ENCODE results near the gene PPIL1. TPM values are rescaled to one million over a fixed set of nuclear protein-coding genes. Genes with fewer than 3 reads are reported as not detected.
A peak's percentile ranks its signal among the peaks of the same experiment; 100 is the strongest.

The PPIL1 gene
- total RNA-seq, 2 donors from 2014 or later, result 18.7 to 35.9 TPM

DNA sequence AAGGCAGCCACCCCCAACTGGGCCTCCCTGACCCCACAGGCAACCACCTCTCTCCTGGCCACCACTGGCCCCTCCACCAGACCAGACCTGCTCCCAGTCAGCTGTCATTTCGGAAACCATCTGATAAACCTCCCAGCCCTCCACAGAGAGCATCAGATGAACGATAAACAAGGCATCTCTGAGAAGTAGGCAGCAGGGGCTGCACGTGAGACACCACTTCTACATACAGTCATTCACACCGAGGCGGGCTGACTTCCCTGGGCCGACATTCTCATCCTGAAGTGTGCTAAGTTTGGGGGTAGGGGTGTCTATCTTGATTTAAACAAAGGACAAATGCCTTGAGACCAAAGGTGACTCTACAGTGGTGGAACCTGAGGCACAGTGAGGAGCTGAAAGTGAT lies 49.2 kb downstream of the PPIL1 start:
- Histone ChIP-seq H3K4me1 (replicated peaks) (peaks cover 4% of the 10 kb centered on the region), H3K36me3 (no peaks in the 10 kb centered on the region), H3K9me3 (no peaks in the 10 kb centered on the region), H3K27ac (no peak overlapping the region), H3K27me3 (replicated peaks; ENCODE audit: insufficient read depth) (no peaks in the 10 kb centered on the region), H3K4me3 (no peak overlapping the region)
- no peak for DNase-seq (ENCODE audit: low spot score)
- intact Hi-C loops (cut with DNase I), result no loop called here
- WGBS, result 88% methylated on average over 6 of the region's 6 CpGs
- TF ChIP-seq POLR2AphosphoS5 (IDR thresholded peaks at IDR 0.05) (no peak), POLR2A (IDR thresholded peaks at IDR 0.05) (no peak)
- TF ChIP-seq, protein P1, sequence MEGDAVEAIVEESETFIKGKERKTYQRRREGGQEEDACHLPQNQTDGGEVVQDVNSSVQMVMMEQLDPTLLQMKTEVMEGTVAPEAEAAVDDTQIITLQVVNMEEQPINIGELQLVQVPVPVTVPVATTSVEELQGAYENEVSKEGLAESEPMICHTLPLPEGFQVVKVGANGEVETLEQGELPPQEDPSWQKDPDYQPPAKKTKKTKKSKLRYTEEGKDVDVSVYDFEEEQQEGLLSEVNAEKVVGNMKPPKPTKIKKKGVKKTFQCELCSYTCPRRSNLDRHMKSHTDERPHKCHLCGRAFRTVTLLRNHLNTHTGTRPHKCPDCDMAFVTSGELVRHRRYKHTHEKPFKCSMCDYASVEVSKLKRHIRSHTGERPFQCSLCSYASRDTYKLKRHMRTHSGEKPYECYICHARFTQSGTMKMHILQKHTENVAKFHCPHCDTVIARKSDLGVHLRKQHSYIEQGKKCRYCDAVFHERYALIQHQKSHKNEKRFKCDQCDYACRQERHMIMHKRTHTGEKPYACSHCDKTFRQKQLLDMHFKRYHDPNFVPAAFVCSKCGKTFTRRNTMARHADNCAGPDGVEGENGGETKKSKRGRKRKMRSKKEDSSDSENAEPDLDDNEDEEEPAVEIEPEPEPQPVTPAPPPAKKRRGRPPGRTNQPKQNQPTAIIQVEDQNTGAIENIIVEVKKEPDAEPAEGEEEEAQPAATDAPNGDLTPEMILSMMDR (IDR thresholded peaks at IDR 0.05), result no peak

DNA sequence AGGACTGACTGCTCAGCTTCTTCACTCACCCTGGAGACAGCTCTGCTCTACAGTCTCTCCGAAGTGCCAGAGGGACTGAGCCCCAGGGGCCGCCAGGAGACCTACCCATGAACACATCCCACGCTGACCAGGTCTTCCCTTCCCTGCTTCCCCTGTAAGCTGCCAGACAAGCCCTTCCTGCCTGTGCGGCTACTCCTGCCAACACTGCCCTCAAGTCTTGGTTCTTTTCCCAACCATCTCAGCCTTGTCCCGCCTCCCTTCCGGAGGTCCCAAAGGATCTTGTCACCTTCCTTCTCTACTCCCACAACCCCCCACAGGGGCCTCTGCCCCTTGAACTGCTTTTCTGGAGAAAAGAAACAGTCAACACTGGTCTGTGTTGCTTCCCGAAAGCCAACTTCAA lies 50.4 kb downstream of the PPIL1 start:
- no peak overlapping the region for H3K4me3 ChIP-seq
- TF ChIP-seq, protein P1 (IDR thresholded peaks at IDR 0.05), result no peak
- TF ChIP-seq POLR2AphosphoS5 (IDR thresholded peaks at IDR 0.05) (peak; percentile 23), POLR2A (IDR thresholded peaks at IDR 0.05) (no peak)
- no peaks in the 10 kb centered on the region for H3K36me3 ChIP-seq
- no peaks in the 10 kb centered on the region for H3K27me3 ChIP-seq (replicated peaks; ENCODE audit: insufficient read depth)
- H3K27ac ChIP-seq, result no peak overlapping the region
- intact Hi-C loops (cut with DNase I), result no loop called here
- peak; percentile 22 for DNase-seq (ENCODE audit: low spot score)
- H3K9me3 ChIP-seq, result no peaks in the 10 kb centered on the region
- H3K4me1 ChIP-seq (replicated peaks), result no peaks in the 10 kb centered on the region
- WGBS, result 45% methylated on average over 7 of the region's 7 CpGs

DNA sequence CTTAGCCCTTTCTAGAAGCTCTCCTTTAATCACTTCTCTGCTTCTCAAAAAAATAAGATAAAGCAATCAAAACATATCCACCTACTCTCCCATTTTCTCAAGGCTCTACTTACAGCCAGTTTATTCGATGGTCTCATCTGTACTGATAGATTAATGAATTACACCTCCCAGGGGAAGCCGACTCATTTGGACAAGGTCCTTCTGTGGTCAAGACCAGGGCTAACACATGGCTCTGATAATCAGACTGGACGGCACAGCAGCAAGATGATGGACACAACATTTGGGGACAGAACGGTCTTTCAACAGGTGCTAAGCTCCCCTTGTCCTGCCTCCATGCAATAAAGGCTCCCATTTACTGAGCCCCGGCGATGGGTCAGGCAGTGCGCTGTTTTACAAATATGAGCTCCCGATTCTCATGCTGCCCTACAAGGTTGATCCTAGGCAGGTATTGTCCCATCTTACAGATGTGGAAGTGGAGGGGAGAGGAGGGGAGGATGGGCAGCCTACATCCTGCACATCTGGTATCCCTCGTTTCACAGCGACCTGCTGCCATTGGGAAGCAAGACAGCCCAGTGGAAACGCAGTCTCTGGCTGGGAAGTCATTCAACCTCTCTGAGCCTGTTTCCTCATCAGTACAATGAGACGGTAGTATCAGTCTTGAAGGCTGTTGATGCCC lies 51.0 kb downstream of the PPIL1 start:
- 89% methylated on average over 12 of the region's 12 CpGs for WGBS
- Histone ChIP-seq H3K9me3 (no peaks in the 10 kb centered on the region), H3K4me1 (replicated peaks) (no peaks in the 10 kb centered on the region), H3K4me3 (no peak overlapping the region), H3K36me3 (no peaks in the 10 kb centered on the region), H3K27me3 (replicated peaks; ENCODE audit: insufficient read depth) (no peaks in the 10 kb centered on the region), H3K27ac (no peak overlapping the region)
- DNase-seq (ENCODE audit: low spot score), result no peak
- TF ChIP-seq, protein P1 (IDR thresholded peaks at IDR 0.05), result no peak
- TF ChIP-seq POLR2A (IDR thresholded peaks at IDR 0.05), result no peak
- TF ChIP-seq POLR2AphosphoS5 (IDR thresholded peaks at IDR 0.05), result no peak
- intact Hi-C loops (cut with DNase I), result no loop called here

DNA sequence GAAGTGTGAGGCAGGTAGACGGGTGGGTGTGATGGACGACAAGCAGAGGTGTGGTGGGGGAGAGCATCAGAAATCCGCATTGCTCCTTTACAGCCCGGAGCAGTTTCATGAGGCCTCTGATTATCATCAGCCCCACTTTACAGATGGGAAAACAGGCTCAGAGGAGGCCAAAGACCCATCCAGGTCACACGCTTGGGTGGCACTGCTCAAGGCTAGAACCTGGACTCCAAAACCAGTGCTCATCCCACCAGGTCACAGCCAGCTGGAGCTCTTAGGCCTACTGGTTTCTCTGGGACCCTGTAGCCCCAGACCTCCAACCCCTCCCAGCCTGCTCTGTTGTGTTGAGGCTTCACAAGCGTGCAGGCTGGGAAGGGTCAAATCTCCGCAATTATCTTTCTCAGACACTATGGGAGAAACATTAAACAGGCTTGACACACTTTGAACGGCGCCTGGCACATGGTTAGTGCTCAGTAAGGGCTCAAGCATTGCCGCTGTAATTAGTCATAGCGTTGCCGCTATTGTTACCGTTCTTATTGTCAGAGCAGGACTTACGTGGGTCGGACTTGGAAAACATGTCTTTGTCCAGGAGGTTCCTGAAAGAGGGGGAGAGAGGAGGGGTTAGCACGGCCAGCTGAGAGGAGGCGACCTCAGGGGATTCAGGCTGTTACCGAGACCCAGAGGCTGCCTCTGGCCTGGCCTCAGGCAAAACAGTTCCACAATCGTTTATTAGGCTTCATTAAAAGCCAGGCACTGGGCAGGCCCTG lies 51.9 kb downstream of the PPIL1 start:
- TF ChIP-seq, protein P1 (IDR thresholded peaks at IDR 0.05), result no peak
- TF ChIP-seq POLR2AphosphoS5 (IDR thresholded peaks at IDR 0.05), result peak; percentile 26
- TF ChIP-seq POLR2A (IDR thresholded peaks at IDR 0.05), result no peak
- Histone ChIP-seq H3K27ac (peak overlapping the region in 1 of 2 donors; percentile 11), H3K4me1 (replicated peaks) (no peaks in the 10 kb centered on the region), H3K9me3 (no peaks in the 10 kb centered on the region), H3K36me3 (no peaks in the 10 kb centered on the region), H3K27me3 (replicated peaks; ENCODE audit: insufficient read depth) (no peaks in the 10 kb centered on the region), H3K4me3 (no peak overlapping the region)
- intact Hi-C loops (cut with DNase I), result no loop called here
- 72% methylated on average over 19 of the region's 19 CpGs for WGBS
- no peak for DNase-seq (ENCODE audit: low spot score)
